Inflammatory macrophage treated with lipopolysaccharide for 1 hour (primary cell): Measurements from ENCODE around the gene AADACL3.

Experiments used
- DNase-seq, 2 donors: peaks; one replicate each; pipeline ENCODE4 v3.0.0-alpha.2; 2020 to 2022

Gene AADACL3

DNA sequence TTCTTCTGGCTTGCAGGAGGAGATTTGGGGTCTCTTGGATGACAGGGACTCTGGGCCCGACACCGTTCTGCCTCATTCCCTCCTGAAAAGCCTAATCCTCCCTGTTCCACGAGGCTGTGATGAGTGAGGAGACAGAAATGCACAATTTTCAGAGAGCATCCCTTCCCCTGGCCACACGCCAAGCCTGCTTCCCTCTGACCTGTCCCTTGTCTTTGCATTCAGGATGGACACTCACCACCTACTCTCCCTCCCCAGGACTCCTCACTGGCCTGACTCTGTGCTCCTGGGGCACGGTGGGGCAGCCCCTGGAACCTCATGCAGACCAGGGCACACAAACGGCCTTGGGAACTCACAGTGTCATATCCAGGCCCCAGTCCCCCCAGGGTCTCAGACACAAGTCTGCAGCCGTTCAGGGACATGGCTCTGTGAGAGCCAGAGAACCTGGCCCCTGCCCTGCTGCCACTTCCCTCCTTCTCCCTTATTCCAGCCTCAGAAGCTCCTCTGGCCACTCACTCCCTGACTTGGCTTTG, 54.1 kb downstream of the AADACL3 start:
- DNase-seq = no peak

DNA sequence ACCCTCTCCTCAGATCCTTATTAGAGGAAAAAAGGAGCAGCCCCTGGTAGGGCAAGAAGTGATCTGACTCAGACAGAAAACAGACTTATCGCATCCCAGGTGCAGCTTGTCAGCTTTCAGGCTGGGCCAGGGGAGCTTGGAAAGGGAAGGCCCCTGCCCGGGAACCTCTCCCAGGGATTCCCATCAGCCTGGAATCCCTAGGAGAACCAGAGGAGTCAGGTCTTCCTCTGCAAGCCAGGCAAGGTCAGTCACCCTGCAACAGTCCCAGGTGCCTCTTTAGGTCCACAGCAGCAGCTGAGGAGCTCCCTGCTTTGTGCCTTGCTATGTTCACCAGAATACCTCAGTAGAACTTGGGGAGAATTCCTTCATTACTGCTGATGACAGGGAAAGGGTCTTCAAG, 54.7 kb downstream of the AADACL3 start:
- no peak for DNase-seq

DNA sequence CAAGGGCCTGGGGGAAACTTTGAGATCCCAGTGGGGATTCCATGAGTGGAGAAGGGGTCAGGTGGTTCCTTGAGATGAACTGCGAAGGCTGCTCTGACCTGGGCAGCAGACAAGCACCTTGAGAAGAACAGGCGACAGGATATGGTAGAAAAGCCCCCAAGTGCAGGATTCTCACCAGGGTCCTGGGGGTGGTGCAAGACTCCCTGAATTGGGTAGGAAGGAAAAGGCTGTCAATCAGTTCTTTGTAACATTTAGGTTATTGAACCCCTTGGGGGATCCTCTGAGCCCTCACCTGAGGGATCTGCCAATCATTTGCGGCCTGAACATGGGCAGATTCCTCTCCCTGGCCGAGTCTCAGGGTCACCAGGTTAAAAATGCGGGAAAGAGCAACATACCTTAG, 55.3 kb downstream of the AADACL3 start:
- no peak for DNase-seq

DNA sequence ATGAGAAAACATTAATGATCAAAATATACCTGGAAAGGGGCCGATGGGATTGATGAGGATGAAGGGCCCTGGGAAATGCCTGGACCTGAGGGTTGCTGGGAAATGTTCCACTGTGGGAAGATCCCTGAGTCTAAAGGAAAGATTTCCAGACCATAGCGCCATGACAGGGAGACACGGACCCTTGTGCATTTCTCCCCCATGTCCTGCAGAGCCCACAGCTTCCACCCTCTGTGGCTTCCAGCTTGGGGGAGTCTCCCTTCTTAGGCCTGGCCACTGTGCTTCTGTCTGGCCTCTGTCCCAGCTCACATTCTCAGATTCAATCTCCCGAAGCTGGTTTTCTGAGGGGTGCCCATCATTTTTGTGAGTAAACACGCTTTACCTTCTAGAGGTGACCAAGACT, 56.6 kb downstream of the AADACL3 start:
- DNase-seq = no peak

DNA sequence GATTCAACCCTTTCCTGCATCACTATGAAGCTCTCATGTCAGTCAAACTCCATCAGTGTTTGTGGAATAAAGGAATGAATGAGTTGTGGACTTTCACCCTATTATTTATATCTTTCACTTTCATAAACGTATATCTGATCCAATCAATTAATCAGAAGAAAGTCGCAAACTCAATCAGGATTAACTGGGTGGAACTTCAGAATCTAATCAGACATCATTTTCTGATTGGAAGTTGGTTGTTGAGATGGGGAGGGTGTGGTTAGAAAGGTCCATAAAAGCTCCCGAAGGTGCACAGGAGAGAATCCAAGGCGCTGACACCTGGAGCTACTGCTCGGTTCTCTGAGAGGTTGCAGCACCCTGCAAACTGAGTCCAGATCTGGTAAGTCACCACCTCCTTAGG, 57.5 kb downstream of the AADACL3 start, which contains the start of gene PRAMEF12:
Gene PRAMEF12, plus strand, starts transcription at position 301 of the 400 bp plus-strand sequence. CDS start 1,130 bp downstream, outside the sequence.
- DNase-seq = no peak

DNA sequence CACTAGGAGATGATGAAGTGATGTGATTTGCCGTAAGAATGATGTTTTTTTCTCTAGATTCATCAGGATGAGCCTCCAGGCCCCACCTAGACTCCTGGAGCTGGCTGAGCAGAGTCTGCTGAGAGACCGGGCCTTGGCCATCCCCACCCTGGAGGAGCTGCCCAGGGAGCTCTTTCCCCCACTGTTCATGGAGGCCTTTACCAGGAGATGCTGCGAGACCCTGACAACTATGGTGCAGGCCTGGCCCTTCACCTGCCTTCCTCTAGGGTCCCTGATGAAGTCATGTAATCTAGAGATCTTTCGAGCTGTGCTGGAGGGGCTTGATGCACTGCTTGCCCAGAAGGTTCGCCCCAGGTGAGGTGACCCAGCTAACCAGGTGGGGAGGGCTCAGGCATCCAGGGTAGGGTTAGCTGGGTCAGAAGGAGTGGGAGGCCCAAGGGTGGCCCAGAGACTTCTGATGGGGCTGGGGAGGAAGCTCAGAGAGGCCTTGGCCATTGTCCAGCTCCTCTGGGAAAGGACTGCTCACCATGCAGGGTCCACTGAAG, 59.0 kb downstream of the AADACL3 start:
- no peak for DNase-seq

DNA sequence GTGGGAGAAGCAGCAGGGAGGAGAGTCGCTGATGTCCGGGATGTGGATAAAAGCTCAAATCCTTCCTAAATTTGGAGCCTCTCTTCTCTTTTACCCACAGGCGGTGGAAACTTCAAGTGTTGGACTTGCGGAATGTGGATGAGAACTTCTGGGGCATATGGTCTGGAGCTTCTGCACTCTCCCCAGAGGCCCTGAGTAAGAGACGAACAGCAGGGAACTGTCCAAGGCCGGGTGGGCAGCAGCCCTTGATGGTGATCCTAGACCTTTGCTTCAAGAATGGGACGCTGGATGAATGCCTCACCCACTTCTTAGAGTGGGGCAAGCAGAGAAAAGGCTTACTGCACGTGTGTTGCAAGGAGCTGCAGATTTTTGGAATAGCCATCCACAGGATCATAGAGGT, 59.5 kb downstream of the AADACL3 start:
- no peak for DNase-seq

DNA sequence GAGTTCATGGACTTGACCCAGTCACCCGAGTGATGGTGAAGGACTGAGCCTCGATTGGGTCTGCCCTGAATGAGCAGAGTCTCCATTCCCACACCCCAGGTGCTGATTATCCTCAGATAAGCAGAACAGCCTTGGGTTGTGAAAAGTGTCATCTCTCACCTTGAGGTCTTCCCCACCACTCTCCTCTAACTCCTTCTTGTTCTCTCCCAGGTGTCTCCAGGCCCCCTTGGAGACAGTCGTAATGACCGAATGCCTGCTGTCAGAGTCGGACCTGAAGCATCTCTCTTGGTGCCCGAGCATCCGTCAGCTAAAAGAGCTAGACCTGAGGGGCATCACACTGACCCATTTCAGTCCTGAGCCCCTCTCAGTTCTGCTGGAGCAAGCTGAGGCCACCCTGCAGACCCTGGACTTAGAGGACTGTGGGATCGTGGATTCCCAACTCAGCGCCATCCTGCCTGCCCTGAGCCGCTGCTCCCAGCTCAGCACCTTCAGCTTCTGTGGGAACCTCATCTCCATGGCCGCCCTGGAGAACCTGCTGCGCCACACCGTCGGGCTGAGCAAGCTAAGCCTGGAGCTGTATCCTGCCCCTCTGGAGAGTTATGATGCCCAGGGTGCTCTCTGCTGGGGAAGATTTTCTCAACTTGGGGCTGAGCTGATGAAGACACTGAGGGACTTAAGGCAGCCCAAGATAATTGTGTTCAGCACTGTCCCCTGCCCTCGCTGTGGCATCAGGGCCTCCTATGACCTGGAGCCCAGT, 61.1 kb downstream of the AADACL3 start:
- no peak for DNase-seq
